HG02870 (cell line): Measurements from ENCODE around the gene UNC79.
"Not testable (repeated sequence)": the region's sequence is repeated elsewhere in the genome, so short reads cannot be mapped to it uniquely, and the experiment has no call there.

Experiments used
- ATAC-seq: cut with Tn5 transposase; IDR thresholded peaks from one replicate; pipeline ENCODE4 v1.9.1; 2021; ENCODE audit warnings: mild to moderate bottlenecking, moderate library complexity; ENCODE audit not compliant: unreplicated experiment

The UNC79 gene

GRCh38 chr14:93493054-93493453, 62.3 kb downstream of the UNC79 start:
- ATAC-seq = no peak

DNA sequence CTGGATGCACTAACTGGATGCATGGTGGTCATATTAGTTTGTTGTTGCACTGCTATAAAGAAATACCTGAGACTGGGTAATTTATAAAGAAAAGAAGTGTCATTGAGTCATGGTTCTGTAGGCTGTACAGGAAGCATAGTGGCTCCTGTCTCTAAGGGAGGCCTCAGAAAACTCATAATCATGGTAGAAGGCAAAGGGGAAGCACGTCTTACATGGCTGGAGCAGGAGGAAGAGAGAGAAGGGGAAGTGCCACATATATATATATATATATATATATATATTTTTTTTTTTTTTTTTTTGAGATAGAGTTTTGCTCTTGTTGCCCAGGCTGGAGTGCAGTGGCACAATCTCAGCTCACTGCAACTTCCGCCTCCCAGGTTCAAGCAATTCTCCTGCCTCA, 62.9 kb downstream of the UNC79 start:
- ATAC-seq = not testable (repeated sequence)

- no peak for ATAC-seq
Measured at GRCh38 chr14:93496856-93497741, 66.4 kb downstream of the UNC79 start.

DNA sequence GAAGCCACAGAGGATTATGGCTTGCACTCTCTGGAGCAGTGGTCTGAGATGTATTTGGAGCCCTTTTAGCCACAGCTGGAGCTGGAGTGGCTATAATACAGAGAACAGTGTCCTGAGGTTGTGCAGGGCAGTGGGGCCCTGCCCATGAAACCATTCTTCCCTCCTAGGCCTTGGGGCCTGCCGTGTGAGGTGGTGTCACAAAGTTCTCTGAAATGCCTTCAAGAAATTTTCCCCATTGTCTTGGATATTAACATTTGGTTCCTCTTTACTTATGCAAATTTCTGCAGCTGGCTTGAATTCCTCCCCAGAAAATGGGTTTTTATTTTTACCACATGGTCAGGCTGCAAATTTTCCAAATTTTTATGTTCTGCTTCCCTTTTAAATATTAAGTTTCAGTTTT, 79.3 kb downstream of the UNC79 start:
- no peak for ATAC-seq

- no peak for ATAC-seq
Measured at GRCh38 chr14:93511001-93511400, 80.3 kb downstream of the UNC79 start.

DNA sequence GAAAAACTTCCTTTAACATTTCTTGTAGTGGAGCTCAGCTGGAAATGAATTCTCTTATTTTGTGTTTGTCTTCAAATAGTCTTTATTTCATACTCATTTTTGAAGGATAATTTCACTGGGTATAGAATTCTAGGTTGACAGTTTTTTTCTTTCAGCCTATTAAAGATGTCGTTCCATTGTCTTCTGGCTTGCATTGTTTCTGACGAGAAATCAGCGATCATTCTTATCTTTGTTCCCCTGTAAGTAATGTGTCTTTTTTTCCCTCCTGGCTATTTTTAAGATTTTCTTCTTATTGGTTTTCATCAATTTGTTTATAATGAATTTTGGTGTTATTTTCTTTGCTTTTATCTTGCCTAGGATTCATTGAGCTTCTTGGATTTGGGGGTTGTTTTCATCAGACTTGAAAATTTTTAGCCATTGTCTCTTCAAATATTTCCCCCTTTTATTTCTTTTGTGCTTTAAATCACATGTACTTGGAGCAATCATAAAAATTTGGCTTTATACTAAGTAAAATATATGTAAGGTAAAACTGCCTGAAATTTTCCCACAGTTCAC, 89.4 kb downstream of the UNC79 start:
- ATAC-seq = no peak

- no peak for ATAC-seq
Measured at GRCh38 chr14:93522221-93522620, 91.5 kb downstream of the UNC79 start.

- ATAC-seq = not testable (repeated sequence)
Measured at GRCh38 chr14:93525216-93525615, 94.5 kb downstream of the UNC79 start.

DNA sequence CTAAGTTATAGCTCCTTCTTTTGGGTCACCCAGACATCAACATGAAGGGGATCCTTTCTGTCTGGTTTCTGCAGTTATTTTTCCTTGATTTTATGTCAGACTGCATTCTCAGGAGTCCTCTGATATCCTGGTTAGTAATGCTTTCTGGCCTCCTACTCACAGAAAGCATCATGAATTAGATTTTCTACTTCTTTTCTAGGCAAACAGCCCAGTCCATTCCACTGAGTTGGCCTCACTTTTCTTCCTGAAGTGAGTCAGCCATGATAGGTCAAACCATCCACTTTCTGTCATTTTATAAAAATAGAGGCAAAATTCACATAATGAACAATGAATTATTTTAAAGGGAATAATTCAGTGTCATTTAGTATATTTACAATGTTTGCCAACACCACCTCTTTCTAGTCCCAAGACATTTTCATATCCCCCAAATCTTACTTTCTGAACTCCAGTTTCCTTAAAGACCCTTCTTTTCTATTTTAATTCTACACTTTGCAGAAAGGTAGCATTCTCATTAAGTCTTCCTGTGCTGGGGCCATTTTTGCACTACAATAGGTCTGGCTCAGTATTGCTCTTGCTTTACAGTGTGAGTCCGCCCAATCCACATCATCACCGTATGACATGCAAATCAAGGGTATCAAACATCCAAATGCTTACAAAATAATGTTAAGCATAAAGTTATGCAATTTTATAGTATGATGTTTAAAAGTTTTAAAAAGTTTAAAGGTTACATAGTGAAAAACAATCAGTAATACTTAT, 95.1 kb downstream of the UNC79 start:
- ATAC-seq = no peak

- ATAC-seq = no peak
Measured at GRCh38 chr14:93527203-93527607, 96.5 kb downstream of the UNC79 start.

- ATAC-seq = no peak
Measured at GRCh38 chr14:93528884-93529558, 98.3 kb downstream of the UNC79 start.

DNA sequence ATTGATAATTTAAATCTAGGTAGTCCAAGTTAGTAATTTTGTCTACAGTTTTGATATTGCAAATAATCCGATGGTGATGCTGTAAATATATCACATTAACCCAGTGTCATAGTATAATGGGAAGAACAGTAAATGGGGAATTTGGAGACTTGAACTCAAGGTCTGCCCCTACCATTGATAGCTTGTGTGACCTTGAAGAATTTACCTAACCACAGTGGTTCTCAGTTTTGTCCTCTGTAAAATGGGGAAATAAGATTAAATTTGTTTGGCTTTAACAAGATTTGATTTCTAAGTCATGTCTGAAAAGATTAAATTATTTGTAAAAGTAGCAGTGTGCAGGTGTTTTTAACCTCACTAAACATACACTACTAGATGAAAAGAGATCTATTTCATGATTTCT, 100.9 kb downstream of the UNC79 start:
- no peak for ATAC-seq

GRCh38 chr14:93532541-93532940, 101.8 kb downstream of the UNC79 start:
- ATAC-seq = no peak

DNA sequence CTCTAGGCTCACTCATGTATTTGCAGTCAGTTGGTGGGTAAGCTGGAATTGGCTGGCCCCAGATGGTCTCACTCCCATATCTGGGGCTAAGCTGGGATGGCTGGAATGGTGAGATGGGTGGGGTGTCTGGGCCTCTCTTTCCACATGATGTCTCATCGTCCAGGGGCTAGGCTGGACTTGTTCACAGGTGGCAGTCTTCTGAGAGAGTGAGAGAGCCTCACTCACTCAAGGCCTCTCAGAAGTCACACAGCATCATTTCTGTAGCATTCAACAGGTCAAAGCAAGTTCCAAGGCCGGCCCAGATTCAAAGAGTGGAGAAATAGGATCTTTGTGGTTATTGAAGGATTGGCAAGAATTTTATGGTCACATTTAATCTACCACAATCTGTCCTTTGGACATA, 102.7 kb downstream of the UNC79 start:
- ATAC-seq = peak; percentile 28

- ATAC-seq = peak; percentile 90
Measured at GRCh38 chr14:93533842-93534241, 103.1 kb downstream of the UNC79 start.

- ATAC-seq = no peak
Measured at GRCh38 chr14:93535537-93535936, 104.8 kb downstream of the UNC79 start.

DNA sequence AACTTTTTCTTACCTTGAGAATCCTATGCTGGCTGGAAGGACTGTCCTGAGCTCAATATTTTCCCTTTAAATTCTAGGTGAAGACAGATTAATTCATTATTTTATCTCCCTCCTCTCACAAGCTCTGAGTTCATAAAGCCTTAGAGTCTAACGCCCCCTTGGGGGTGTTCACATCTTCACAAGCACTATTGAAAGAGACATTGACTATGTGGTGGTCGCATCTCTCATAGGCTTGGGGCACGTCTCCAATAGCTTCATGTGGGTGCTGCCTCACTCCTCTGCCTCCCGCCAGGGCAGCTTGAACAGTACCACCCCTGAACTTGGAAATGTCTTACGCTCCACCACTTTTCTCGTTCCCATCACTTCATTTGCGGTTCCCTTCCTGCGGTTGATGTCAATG, 106.2 kb downstream of the UNC79 start:
- no peak for ATAC-seq

DNA sequence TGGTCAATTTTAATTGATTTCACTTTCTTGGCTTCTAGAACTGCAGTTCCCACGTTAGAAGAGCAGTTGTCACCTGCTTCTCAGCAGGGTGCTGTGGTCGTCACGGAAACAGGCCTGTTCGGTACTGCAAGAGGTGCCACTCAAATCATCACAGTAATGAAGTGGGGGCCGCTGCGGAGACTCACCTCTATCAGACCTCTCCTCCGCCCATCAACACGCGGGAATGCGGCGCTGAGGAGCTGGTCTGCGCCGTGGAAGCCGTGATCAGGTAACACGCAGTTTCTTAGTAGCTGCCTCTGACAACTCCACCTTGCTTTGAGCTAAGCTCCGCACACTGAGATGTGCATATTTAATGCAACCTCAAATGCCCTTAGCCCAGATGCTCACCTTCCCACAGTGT, 107.2 kb downstream of the UNC79 start:
- no peak for ATAC-seq

DNA sequence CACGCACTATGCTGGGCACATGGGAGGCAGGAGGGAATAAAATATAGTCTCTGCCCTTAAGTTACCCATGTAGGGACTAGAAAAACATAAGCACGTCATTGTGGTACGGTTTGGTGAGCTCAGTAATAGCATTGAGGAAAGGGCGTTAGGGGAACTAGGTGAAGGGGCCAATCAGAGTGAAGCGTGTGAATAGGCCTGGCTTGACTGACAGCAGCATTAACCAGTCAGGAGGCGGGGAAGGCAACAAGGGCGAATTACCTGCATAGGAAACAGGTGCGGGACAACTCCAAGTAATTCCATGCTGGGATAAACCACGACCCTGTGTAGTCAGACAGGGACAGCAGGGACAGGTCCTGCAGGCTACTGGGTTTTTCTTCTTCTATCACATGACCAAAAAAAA, 107.7 kb downstream of the UNC79 start:
- no peak for ATAC-seq

GRCh38 chr14:93540235-93540634, 109.5 kb downstream of the UNC79 start:
- ATAC-seq = no peak

- ATAC-seq = no peak
Measured at GRCh38 chr14:93543766-93544165, 113.0 kb downstream of the UNC79 start.
